Amniotic stem cell (primary cell): ENCODE results near the gene ACOX3.

Source experiments
- DNase-seq: peaks from one replicate; lab custom pipeline; 2025; lab: John Stamatoyannopoulos, UW

The ACOX3 gene

DNA sequence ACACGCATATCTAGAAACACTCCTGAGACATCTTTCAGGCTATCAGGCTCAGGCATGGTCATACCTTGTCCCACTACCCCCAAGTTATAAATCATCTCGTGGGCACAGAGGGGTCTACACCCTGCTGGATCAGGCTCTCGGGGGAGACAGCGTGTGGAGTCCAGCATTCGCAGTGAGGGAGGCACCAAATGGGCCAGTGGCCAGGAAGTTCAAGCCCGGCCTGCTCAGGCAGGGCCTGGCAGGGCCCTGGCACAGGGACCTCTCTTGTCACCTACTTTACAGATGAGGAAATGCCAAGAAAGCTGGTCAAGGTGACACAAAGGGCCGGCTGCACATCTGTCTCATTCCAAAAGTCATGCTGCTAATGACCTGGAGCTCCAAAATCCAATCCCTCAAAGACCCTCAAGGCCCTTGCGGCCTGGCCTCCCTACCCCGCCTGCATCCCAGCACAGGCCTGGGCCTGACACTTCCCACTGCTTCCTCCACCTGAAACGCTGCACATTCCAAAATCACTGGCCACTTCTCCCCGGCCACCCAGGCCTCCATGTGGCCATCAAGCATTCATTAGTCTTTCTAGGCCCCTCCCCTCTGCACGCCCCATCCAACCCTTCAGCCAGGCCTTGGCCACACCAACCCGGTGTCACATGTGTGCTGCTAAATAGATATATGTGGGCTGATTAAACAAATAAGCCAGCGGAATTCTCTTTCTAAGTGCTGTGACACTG is 35.6 kb downstream of the ACOX3 start:
- no peak for DNase-seq

DNA sequence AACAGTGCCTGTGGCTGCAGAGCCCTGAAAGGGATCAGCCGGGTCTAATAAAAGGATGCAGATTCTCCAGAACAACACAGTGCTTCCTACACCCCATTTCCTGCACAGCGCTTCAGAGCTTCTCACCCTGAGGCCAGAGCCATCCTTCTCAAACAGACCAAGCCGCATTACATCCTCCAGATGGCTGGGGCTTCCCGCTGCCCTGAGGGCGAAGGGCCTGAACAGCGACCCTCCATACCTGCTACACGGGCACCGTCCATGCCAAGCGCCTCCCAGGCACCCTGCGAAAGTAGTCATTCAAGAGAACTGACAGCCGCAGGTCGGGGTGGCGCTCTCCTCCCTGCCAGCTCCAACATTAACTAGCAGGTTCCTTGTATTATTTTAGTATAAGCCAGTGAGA is 36.5 kb downstream of the ACOX3 start:
- DNase-seq = no peak

DNA sequence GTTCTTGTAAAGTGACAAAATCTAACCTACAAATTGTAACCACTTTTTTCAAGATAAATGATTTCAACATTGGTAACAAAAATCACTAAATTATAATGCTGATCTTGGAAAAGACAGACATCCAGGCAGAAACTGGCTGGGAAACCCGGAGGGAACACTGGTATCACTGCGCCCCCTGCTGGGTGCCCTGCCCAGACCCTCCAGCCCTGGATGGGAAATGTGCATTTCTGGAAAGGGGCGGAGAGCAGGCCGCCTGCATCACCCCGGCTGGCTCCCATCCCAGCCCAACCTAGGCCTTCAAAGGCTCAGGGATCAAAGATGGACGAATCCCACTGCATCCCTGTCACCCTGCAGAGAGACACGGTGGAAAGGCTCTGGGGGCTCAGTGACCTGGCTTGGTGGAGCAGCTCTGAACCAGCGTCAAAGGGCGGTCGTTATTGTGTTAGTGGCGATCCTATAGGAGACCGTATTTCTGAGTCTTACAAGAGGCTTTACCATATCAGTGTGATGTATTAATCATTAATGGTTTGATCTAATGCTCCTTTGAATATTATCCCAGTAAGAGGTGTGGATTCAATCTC is 37.3 kb downstream of the ACOX3 start:
- DNase-seq = peak; percentile 72

DNA sequence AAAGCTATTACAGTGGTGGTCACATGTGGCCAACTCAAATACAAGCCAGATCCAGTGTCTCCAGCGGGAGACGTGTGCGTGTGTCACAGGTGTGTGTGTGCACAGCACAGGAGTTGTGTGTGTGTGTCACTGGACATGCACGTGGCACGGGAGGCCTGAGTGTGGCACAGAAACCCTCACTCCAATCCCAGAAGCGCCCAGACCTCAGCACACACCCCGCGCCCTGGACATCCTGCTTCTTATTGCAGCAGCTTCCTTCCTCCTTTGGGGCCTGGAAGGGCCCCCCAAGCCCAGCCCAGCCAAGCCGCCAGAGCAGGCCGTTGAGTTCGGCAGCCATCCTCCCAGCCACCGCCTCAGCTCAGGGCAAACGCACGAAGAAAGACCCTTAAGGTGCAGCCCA is 37.9 kb downstream of the ACOX3 start:
- DNase-seq = no peak

DNA sequence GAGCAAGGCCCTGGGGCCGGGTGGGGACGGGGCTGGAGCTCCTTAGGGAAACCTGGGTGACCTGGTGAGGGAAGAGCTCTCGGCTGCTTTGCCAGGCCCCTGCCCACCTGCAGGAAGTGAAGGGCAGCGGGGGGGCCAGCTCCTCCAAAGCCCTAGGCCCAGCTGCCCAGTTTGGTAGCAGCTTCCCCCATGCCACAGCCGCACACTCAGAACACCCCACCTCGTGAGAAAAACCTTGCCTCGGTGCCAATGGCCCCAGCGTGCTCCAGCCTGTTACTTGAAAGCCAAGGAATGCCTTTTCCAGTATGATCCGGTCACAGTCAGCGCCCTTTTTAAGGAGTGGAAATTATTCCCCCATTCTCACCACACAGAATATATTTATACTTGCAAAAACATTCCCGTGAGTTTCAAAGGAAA is 38.3 kb downstream of the ACOX3 start:
- no peak for DNase-seq

DNA sequence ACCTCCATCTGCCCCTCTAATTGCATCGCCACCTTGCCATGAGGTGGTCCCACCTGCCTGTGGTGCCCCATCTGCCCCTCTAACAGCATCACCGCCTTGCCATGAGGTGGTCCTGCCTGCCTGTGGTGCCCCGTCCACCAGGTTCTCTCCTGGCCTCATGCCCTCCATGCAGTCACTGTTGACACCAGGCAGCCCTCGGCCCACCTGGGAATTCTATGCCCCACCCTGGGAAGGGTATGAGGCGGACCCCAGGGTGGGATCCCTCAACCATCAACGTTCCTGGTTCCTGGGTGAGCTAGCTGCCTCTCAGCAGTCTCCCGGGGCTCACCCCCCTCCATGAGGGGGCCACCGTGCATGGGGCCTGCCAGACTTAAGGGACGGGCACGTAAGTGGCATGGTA is 38.9 kb downstream of the ACOX3 start:
- DNase-seq = no peak

DNA sequence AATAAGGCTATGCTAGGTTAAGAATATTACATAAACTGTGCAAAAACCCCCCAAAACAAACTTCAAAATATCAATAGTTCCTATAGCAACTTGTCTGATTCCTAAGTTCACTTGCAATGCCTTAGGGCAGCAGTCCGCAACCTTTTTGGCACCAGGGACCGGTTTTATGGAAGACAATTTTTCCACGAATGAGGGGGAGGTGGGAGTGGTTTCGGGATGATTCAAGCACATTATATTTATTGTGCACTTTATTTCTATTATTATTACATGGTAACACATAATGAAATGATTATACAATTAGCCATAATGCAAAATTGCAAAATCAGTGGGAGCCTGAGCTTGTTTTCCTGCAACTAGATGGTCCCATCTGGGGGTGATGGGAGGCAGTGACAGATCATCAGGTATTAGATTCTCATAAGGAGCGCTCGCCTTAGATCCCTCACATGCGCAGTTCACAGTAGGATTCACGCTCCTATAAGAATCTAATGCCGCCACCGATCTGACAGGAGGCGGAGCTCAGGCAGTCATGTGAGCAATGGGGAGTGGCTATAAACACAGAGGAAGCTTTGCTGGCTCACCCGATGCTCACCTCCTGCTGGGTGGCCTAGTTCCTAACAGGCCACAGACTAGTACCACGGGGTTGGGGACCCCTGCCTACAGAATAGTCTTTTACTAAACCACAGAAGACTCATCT is 39.7 kb downstream of the ACOX3 start:
- no peak for DNase-seq

DNA sequence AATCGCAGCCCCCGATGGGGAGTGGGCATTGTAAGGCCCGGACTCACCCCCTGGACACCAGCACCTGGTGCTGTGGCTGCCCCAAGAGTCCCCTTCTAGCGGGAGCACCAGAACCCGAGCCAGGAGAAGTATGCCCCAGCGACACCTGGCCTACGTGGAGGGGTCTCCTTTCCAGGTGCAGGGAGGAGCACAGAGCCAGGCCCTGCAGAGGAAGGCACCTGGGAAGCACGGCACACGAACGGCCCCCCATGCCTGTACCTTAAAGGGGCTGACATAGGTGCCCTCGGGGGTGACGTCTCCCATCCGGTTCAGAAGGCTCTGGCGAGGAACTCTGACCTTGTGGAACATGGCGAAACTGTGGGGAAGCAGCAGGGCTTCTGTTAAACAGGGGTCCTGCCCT is 41.2 kb downstream of the ACOX3 start:
- no peak for DNase-seq

DNA sequence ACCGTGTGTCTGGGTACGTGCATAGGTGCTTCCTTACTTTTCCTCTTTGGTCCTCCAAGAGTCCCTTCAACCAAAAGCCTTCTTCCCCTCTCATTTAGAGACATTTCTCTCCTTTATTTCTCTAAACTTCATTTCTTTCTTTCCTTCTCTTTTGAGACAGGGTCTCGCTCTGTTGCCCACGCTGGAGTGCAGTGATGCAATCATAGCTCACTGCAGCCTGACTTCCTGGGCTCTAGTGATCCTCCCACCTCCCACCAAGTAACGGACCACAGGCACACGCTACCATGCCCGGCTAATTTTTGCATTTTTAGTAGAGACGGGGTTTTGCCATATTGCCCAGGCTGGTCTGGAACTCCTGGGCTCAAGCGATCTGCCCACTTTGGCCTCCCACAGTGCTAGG is 42.2 kb downstream of the ACOX3 start:
- no peak for DNase-seq

DNA sequence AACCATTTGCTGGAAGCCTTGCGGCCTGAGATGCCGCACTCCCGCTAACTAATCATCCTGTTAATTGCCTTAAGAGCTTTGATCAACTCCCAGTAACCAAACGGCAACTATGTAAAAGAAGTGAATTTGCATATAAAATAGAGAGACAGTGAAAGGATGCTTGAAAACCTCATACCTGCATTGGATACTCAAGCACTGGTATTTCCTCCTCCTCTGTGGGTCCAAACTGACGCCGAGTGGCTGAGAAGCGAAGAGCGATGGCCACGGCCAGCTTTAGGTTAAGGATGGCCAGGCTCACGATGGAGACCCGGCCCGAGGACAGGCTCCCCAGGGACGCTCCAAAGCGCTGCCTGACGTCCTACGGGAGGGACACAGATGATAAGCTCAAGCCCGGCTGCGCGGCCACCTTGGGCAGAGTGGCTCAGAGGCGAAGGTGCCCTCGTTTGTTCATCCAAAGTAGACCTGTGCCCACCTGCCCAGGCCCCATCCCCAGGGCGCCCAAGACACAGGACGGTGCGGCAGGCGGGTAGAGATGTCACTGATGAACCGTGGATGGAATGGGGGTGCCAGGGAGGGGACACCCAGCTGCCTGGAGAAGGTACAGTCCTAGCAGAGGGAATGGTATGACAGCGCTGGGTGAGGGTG is 43.6 kb downstream of the ACOX3 start:
- no peak for DNase-seq

DNA sequence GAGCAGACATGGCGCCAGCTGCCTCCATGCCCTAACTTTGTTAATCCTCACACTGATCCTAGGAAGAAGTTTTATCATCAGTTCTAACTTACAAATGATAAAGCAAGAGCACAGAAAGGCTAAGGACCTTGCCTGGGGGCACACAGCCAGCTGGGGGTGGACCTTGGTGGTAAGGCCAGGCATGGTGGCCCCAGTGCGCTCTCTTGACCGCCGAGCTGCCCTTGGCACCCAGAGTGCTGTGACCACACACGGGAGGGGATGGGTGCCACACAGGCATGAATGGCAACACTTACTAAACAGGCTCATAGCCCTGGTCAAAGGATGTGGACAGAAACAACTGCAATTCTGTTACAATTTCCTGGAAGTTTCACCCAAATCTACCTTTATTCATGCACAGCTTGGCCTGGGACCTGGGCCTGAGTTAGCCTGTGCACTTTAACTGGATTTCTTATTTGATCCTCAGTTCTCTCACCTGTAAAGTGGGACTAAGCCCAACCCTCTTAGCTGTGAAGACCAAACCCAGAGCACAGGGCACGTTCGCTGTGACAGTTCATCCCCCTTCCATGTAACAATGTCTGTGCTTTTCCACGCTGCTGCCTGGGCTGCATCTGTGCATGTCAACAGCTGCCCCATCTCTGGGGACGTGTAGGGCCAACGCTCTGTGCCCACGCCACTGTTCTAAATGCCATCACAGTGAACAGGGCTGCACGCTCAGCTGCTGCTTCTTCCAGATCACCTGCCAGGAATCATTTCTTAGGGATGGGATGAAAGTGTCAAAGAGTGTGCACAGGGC is 44.8 kb downstream of the ACOX3 start:
- DNase-seq = no peak

DNA sequence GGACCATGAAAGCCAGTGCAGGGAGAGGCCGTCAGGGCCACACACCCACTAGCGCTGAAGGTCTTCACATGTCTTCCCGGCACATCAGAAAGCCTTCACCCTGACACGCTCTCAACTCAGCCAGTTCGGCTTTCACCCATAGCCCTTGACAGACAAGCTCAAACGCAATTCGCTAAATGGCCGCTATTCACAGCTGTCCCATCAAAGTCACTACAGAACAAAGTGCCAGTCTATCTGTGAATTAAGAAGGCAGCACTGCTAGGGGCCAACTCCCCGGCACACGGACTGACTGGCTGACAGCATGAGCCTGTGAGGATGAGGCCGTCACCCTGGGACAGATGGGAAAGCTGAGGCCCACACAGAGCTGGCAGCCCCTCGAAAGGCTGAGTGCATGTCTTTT is 45.7 kb downstream of the ACOX3 start:
- no peak for DNase-seq

DNA sequence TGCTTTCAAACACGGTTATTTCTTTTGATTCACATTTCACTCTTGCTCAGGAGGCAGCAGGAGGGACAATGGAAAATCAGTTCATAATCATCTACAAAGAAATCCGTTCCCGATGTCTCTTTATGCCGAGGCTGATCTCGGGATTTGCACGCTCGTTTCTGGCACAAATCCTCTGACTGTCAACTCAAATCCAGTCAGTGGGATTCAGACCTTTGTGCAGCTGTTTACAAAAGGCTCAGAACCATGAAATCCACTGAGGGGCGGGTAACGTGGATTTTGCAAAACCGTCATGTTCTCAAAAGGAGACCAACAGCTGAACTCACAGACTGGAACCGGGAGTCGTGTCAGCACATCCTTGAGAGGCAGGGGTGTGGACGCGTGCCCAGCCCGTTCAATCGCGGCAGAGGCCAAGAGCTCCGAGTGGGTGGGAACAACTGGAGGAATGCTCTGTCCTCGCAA is 46.4 kb downstream of the ACOX3 start:
- DNase-seq = peak; percentile 21

DNA sequence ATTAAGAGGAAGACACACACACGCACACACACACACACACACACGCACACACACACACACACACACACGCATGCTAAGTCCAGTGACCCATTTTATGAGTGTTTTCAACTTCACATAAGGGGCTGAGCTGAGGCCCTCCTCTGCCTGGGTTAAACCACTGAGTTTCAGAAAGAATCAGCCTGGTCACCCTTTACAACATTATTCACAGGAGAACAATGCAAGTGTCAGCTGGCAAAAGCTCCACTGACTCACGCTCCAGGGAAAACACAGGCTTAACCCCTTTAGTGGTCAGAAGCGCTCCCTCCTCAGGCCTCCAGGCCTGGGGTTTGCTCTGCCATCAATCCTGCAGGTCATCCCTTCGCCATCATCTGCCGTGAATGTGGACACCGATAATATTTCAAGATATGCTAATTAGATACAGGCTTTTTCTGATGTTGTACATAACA is 46.9 kb downstream of the ACOX3 start:
- peak; percentile 97 for DNase-seq

DNA sequence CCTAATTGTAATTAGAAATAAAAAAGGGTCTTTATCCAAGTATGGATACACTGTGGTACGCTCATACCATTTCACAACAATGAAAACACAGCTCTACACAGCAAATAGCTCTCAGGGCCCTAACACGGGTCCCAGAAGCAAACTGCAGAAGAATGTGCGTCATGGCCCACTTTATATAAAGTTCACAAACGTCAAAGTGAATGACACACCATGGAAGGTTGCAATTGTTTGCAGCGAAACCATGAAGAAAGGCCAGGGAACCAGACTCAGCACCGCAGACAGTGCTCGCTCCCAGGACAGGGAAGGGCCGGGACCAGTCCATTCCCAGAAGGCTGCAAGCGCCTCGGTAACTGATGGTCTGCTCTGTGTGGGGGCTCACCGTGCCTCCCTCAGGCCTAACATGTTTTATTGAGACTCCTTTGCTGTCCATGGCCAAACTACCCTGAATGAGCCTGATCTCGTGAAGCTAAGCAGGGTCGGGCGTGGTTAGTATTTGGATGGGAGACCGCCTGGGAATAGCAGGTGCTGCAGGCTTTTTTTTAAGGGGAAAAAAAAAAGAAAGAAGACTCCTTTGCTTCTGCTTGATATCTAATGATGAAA is 47.8 kb downstream of the ACOX3 start:
- DNase-seq = no peak

DNA sequence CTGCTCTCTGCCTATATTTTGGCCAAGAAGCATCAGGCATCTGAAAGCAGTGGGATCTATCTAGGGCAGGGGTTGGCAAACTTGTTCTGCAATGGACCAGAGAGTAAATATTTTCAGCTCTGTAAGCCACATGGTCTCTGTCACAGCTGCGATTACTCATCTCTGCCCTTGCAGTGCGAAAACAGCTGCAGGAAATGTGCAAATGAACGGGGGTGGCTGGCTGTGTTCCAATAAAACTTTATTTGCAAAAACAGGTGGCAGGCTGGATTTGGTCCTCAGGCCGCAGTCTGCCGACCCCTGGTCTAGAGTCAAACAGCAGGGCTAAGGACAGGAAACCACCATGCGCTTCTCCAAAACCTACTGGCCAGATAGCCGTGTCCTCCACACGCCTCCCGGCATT is 48.6 kb downstream of the ACOX3 start:
- DNase-seq = no peak

DNA sequence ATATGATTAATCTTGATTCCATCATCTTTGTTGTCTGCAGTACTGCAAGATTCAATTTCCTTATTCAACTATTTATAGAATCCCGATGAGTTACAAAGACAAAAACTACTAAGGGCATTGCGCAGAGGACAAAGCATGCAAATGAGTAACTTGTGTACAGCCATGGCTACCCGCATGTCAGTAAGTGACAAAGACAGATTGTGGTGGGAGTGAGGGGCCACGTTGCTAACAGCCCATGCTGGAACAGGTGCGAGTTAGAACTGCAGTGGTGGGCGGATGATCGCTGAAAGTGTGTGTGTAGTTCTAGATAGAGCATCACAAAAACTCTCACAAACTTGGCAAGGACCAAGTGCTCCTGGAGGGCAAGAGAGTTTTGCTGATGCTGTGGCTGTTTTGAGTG is 49.5 kb downstream of the ACOX3 start:
- DNase-seq = no peak

DNA sequence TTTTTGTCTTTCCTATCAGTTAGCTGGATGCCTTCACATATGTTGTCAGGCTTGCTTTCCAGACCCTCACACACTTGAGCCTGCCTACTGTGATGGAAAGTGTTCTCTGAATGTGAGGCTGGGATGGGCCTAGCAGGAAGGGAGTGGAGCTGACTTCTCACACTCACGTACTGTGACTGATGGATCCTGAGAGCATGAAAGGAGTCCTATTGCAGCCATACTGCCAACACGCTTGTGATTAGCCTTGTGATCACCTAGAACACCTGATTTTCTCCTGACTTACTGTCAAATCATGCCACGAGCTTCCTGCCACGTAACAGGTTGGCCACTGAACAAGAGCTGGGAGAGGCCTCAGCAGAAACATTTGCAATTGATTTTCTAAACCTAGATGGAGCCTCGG is 49.9 kb downstream of the ACOX3 start:
- no peak for DNase-seq

DNA sequence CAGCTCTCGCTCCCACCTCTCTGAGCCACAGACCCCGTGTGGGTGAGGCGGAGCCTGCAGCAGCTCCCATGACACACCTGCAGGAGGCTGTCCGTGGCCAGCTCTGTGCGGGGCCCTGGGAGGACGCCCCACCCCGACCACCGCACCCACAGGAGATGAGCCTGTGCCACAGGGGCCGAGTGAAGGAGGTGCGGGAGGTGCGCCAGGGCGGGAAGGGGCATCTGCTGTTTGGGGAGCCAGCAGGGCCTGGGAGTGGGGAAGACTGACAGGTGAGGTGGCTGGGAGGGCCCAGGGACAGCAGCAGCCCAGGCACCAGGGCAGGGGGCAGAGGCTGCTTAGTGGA is 52.0 kb downstream of the ACOX3 start:
- DNase-seq = no peak

DNA sequence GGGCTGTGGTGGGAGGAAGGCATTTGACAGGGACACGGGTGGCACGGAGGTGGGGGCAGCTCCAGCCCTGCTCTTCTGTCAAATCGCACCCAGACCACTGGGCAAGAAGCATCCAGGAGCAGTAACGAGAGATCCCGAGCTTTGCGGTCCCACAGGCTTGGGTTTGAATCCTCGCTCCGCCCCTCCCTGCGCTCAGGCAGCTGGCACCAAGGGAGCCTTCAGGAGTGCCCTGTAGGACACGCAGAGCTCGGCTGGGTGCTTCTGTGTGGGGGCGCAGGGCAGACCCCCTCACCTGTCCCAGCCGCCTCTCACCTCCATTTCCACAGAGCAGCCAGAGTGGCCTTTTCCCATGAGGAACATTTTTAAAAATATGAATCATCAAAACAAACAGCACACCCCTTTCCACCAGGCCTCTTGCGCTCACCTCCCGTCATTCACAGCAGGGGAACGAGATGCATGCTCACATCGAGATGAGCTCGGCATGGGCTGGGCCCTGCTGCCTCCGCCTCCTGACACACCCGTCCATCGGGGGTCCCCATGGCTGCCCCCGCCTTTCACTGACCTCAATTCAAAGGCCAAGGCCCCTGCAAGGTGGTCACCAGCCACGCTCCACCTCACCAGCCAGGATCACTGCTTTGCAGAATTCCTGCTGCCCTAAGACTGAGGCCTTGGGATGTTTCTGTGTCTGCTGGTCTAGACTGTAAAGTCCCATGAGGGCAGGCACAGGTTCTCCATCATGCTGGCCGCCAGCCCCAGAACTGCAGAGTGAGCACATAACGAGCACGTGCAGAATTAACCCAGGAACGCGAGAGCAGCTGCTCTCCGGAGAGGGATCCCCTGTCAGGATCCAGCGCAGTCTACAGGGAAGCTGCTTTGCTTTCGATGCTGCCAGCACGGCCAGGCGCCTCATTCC is 52.7 kb downstream of the ACOX3 start:
- DNase-seq = no peak

DNA sequence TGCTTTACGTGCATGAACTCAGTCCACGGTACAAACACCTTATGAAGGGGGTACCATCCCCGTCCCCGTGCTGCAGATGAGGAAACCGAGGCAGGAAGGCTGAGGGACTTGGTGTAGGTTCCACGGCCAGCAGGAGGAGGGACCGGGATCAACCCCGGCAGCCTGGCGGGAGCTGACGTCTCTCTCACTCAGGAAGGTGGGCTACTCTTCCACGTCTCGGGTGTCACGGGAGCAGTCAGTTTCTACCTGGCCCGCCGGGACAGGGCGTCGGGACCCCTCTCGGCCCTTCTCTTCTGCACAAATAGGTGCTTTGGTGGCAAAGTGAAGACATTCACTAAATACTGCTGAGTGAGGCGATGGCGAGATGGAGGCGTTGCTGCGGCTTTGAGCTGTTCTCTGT is 53.3 kb downstream of the ACOX3 start:
- DNase-seq = no peak
